Measurements from ENCODE around the gene MMP11.

The MMP11 gene

GRCh38 chr22:23789638-23790037 lies 17.0 kb downstream of the MMP11 start:
- DNase-seq (ENCODE audit: low read depth) = no peak
- TF ChIP-seq CTCF (IDR thresholded peaks at IDR 0.05; ENCODE audit: control insufficient read depth, insufficient read depth, low read depth, low read length, missing control alignments) = no peak
- H3K4me3 ChIP-seq (ENCODE audit: control insufficient read depth, low read depth, low read length) = no peak overlapping the region

- H3K4me3 ChIP-seq (ENCODE audit: control insufficient read depth, low read depth, low read length) = no peak overlapping the region
- TF ChIP-seq CTCF (IDR thresholded peaks at IDR 0.05; ENCODE audit: control insufficient read depth, insufficient read depth, low read depth, low read length, missing control alignments) = no peak
- peak; percentile 90 for DNase-seq (ENCODE audit: low read depth)
Observed at GRCh38 chr22:23790819-23791737, 18.4 kb downstream of the MMP11 start.

- no peak for TF ChIP-seq CTCF (IDR thresholded peaks at IDR 0.05; ENCODE audit: control insufficient read depth, insufficient read depth, low read depth, low read length, missing control alignments)
- DNase-seq (ENCODE audit: low read depth) = no peak
- no peak overlapping the region for H3K4me3 ChIP-seq (ENCODE audit: control insufficient read depth, low read depth, low read length)
Observed at GRCh38 chr22:23791738-23792645, 19.3 kb downstream of the MMP11 start.

- no peak for TF ChIP-seq CTCF (IDR thresholded peaks at IDR 0.05; ENCODE audit: control insufficient read depth, insufficient read depth, low read depth, low read length, missing control alignments)
- H3K4me3 ChIP-seq (ENCODE audit: control insufficient read depth, low read depth, low read length) = no peak overlapping the region
- no peak for DNase-seq (ENCODE audit: low read depth)
Observed at GRCh38 chr22:23793326-23793725, 20.7 kb downstream of the MMP11 start.

GRCh38 chr22:23796461-23796860 lies 23.8 kb downstream of the MMP11 start:
- DNase-seq (ENCODE audit: low read depth) = peak; percentile 57
- H3K4me3 ChIP-seq (ENCODE audit: control insufficient read depth, low read depth, low read length) = no peak overlapping the region
- TF ChIP-seq CTCF (IDR thresholded peaks at IDR 0.05; ENCODE audit: control insufficient read depth, insufficient read depth, low read depth, low read length, missing control alignments) = no peak

Data from AG09309 (cell line).